ENCODE measurements around the gene OTOGL.

- TF ChIP-seq TOX (CRISPR knock-in tag; IDR thresholded peaks at IDR 0.05; ENCODE audit: borderline replicate concordance) (no peak), ZFP30 (CRISPR knock-in tag; IDR thresholded peaks at IDR 0.05) (no peak)
Measured at GRCh38 chr12:80232837-80233236, 133.5 kb downstream of the OTOGL start.
